ELF-1 (cell line): Measurements from ENCODE around the gene DTD2.

Source experiments
- DNase-seq: peaks from one replicate; pipeline ENCODE4 v3.0.0-alpha.2; 2016; ENCODE audit warnings: low read depth, low spot score

Gene DTD2

GRCh38 chr14:31405106-31405505, 52.2 kb downstream of the DTD2 start:
- no peak for DNase-seq

GRCh38 chr14:31403707-31404106, 53.6 kb downstream of the DTD2 start:
- DNase-seq = no peak

- DNase-seq = no peak
Measured at GRCh38 chr14:31402764-31403439, 54.4 kb downstream of the DTD2 start.

GRCh38 chr14:31401369-31401932, 55.9 kb downstream of the DTD2 start:
- no peak for DNase-seq

GRCh38 chr14:31400031-31400638, 57.2 kb downstream of the DTD2 start:
- no peak for DNase-seq
